DMS114 treated with DMSO at 0.1 percent for 48 hours (cell line): ENCODE results near the gene PTGER2.

Experiments used
- DNase-seq: peaks from one replicate; lab custom pipeline; 2025; ENCODE audit not compliant: unreplicated experiment; lab: John Stamatoyannopoulos, UW

Gene PTGER2

GRCh38 chr14:52304248-52304904, 9.7 kb upstream of the PTGER2 start:
- no peak for DNase-seq

- DNase-seq = no peak
These were observed 9.1 kb upstream of the PTGER2 start for GRCh38 chr14:52305014-52305413.

GRCh38 chr14:52307376-52307775, 6.7 kb upstream of the PTGER2 start:
- no peak for DNase-seq

GRCh38 chr14:52307905-52308304, 6.2 kb upstream of the PTGER2 start:
- DNase-seq = no peak

- DNase-seq = no peak
These were observed 3.6 kb upstream of the PTGER2 start for GRCh38 chr14:52310541-52310940.

GRCh38 chr14:52312931-52313355, 1.2 kb upstream of the PTGER2 start:
- no peak for DNase-seq

GRCh38 chr14:52313462-52313861, 650 bp upstream of the PTGER2 start:
- no peak for DNase-seq

- DNase-seq = no peak
These were observed 663 bp downstream of the PTGER2 start for GRCh38 chr14:52314595-52315354.

GRCh38 chr14:52315355-52315718, 1.2 kb downstream of the PTGER2 start:
- DNase-seq = no peak

- no peak for DNase-seq
These were observed 4.0 kb downstream of the PTGER2 start for GRCh38 chr14:52318062-52318461.

- DNase-seq = no peak
These were observed 4.9 kb downstream of the PTGER2 start for GRCh38 chr14:52318826-52319645.

- no peak for DNase-seq
These were observed 5.8 kb downstream of the PTGER2 start for GRCh38 chr14:52319919-52320318.

- no peak for DNase-seq
These were observed 11.0 kb downstream of the PTGER2 start for GRCh38 chr14:52325126-52325525.

GRCh38 chr14:52325630-52326029, 11.5 kb downstream of the PTGER2 start:
- DNase-seq = no peak

- no peak for DNase-seq
These were observed 13.5 kb downstream of the PTGER2 start for GRCh38 chr14:52327374-52328226.

GRCh38 chr14:52328276-52328675, 14.2 kb downstream of the PTGER2 start:
- DNase-seq = no peak

GRCh38 chr14:52329678-52330369, 15.7 kb downstream of the PTGER2 start:
- no peak for DNase-seq

- DNase-seq = no peak
These were observed 18.2 kb downstream of the PTGER2 start for GRCh38 chr14:52332269-52332668.

GRCh38 chr14:52333108-52333507, 19.0 kb downstream of the PTGER2 start:
- DNase-seq = no peak
